HEK293T (cell line): Measurements from ENCODE around the gene DGLUCY.

Source experiments
- BHLHE40 ChIP-seq: fragments of 450-650 bp; IDR thresholded peaks from 2 replicates; pipeline ENCODE4 v1.6.1; 2016; ENCODE audit warnings: mild to moderate bottlenecking, moderate library complexity, borderline replicate concordance
- ELF4 ChIP-seq: fragments of 450-650 bp; IDR thresholded peaks from 2 replicates; pipeline ENCODE4 v1.6.1; 2017; ENCODE audit warnings: antibody characterized with exemption
- SUZ12 ChIP-seq: fragments of 450-650 bp; IDR thresholded peaks from 2 replicates; pipeline ENCODE4 v1.6.1; 2016; ENCODE audit warnings: mild to moderate bottlenecking
- TF ChIP-seq, protein P1 (sequence below): fragments of 450-650 bp; IDR thresholded peaks from 2 replicates; pipeline ENCODE4 v1.6.1; 2016

DNA sequence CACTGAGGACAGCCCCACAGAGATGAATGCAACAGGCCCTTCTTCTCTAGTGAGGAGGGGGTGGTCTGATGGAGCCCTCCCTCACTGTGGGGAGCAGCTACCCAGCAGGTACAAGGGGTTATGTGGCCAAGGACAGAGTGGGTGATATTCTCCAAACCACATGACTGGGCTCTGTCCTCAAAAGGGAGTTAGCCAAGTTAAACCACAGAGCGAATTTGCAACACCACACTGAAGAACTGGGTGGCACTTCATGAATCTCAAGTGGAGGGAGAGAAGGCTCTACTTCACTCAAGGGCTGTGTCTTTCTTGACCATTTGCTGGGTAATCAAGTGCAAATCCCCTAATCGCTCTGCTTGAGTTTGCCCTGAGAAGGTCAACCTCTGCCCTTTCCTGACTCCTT, 118.2 kb downstream of the DGLUCY start:
- TF ChIP-seq SUZ12 (no peak), ELF4 (no peak), BHLHE40 (no peak)
- TF ChIP-seq, protein P1, sequence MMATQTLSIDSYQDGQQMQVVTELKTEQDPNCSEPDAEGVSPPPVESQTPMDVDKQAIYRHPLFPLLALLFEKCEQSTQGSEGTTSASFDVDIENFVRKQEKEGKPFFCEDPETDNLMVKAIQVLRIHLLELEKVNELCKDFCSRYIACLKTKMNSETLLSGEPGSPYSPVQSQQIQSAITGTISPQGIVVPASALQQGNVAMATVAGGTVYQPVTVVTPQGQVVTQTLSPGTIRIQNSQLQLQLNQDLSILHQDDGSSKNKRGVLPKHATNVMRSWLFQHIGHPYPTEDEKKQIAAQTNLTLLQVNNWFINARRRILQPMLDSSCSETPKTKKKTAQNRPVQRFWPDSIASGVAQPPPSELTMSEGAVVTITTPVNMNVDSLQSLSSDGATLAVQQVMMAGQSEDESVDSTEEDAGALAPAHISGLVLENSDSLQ: no peak
